G401.6 (cell line): ENCODE measurements around the gene CZIB.
A peak's percentile ranks its signal among the peaks of the same experiment; 100 is the strongest.
"Not testable (repeated sequence)": the region's sequence is repeated elsewhere in the genome, so short reads cannot be mapped to it uniquely, and the experiment has no call there.

ENCODE experiments used
- FAIRE-seq: peaks from 2 replicates; lab custom pipeline; 2012; peaks lifted over from hg19 to GRCh38; lab: Jason Lieb, UNC

CZIB gene

GRCh38 chr1:53188099-53188498, 32.3 kb downstream of the CZIB start:
- FAIRE-seq: no peak

- no peak for FAIRE-seq
Measured at GRCh38 chr1:53187401-53187800, 33.0 kb downstream of the CZIB start.

- FAIRE-seq: no peak
Measured at GRCh38 chr1:53186533-53186932, 33.9 kb downstream of the CZIB start.

GRCh38 chr1:53185955-53186297, 34.5 kb downstream of the CZIB start:
- FAIRE-seq: not testable (repeated sequence)

- no peak for FAIRE-seq
Measured at GRCh38 chr1:53183095-53183990, 37.1 kb downstream of the CZIB start.

- FAIRE-seq: no peak
Measured at GRCh38 chr1:53182716-53183094, 37.7 kb downstream of the CZIB start.

GRCh38 chr1:53182111-53182593, 38.3 kb downstream of the CZIB start:
- FAIRE-seq: peak; percentile 75

GRCh38 chr1:53180951-53181350, 39.5 kb downstream of the CZIB start:
- FAIRE-seq: no peak

- FAIRE-seq: no peak
Measured at GRCh38 chr1:53180226-53180625, 40.2 kb downstream of the CZIB start.

- FAIRE-seq: no peak
Measured at GRCh38 chr1:53176452-53177208, 43.8 kb downstream of the CZIB start.

- no peak for FAIRE-seq
Measured at GRCh38 chr1:53174971-53175913, 45.2 kb downstream of the CZIB start.

- no peak for FAIRE-seq
Measured at GRCh38 chr1:53172426-53173128, 47.9 kb downstream of the CZIB start.

GRCh38 chr1:53166912-53167311, 53.5 kb downstream of the CZIB start:
- no peak for FAIRE-seq

- no peak for FAIRE-seq
Measured at GRCh38 chr1:53166366-53166765, 54.1 kb downstream of the CZIB start.

- no peak for FAIRE-seq
Measured at GRCh38 chr1:53165408-53165961, 54.9 kb downstream of the CZIB start.
